Activated B cell treated with CpG ODN at 0.5 μM for 24 hours (primary cell): ENCODE measurements around the gene ESYT2. TPM values are rescaled to one million over a fixed set of nuclear protein-coding genes. Genes with fewer than 3 reads are reported as not detected.

ENCODE experiments used
- ATAC-seq: fragments of 200-7000 bp; cut with Tn5 transposase; one replicate; pipeline ENCODE4 v1.10.0; 2021; ENCODE audit warnings: low read depth, mild to moderate bottlenecking, moderate library complexity
- CTCF ChIA-PET: fragments of 350-600 bp; sonication (Branson Sonifier 250); formaldehyde crosslinking; loops from one replicate; lab custom pipeline; 2021; ENCODE audit warnings: antibody characterized with exemption; lab: Charles Lee
- POLR2A ChIA-PET: fragments of 350-600 bp; sonication (Branson Sonifier 250); formaldehyde crosslinking; loops from one replicate; lab custom pipeline; 2021; ENCODE audit warnings: antibody characterized with exemption; lab: Charles Lee
- DNase-seq: peaks from one replicate; pipeline ENCODE4 v3.0.0; 2022
- H3K27ac Mint-ChIP-seq: one replicate; pipeline ENCODE4 v1.8.0; 2020; ENCODE audit warnings: mixed read lengths
- H3K27me3 Mint-ChIP-seq: one replicate; pipeline ENCODE4 v1.8.0; 2021; ENCODE audit warnings: mixed read lengths
- H3K36me3 Mint-ChIP-seq: one replicate; pipeline ENCODE4 v1.8.0; 2021; ENCODE audit warnings: low read depth, mixed read lengths
- H3K4me1 Mint-ChIP-seq: one replicate; pipeline ENCODE4 v1.8.0; 2021; ENCODE audit warnings: mixed read lengths
- H3K4me3 Mint-ChIP-seq: one replicate; pipeline ENCODE4 v1.8.0; 2020; ENCODE audit warnings: mild to moderate bottlenecking, mixed read lengths
- H3K9me3 Mint-ChIP-seq: one replicate; pipeline ENCODE4 v1.8.0; 2020; ENCODE audit warnings: mixed read lengths
- CTCF ChIP-seq: fragments of 200-600 bp; IDR thresholded peaks from one replicate; pipeline ENCODE4 v1.8.0; 2022; ENCODE audit warnings: antibody characterized with exemption, mild to moderate bottlenecking
- intact Hi-C: fragments of 100-400 bp; cut with micrococcal nuclease; formaldehyde crosslinking; loops from one replicate; pipeline ENCODE4 v1.15.1; 2024
- total RNA-seq: library from RNA; stranded (reverse); gene quantifications from 2 replicates; pipeline ENCODE4 v1.2.3, GENCODE V29; 2022

ESYT2 gene
- total RNA-seq, 1 donor from 2014 or later: 21.3 TPM

GRCh38 chr7:158804335-158804734 lies 25.0 kb downstream of the ESYT2 start:
- Mint-ChIP-seq H3K36me3 (peaks cover 26% of the 10 kb centered on the region), H3K27me3 (no peaks in the 10 kb centered on the region), H3K27ac (no peak overlapping the region), H3K4me3 (no peak overlapping the region), H3K9me3 (no peaks in the 10 kb centered on the region), H3K4me1 (peaks cover 4% of the 10 kb centered on the region)
- CTCF ChIA-PET: no interaction called here
- ATAC-seq (no peak), DNase-seq (no peak)
- no peak for TF ChIP-seq CTCF
- POLR2A ChIA-PET: no interaction called here
- intact Hi-C loops: no loop called here

- no peak for ATAC-seq
- Mint-ChIP-seq H3K27me3 (no peaks in the 10 kb centered on the region), H3K36me3 (peaks cover 23% of the 10 kb centered on the region), H3K9me3 (no peaks in the 10 kb centered on the region), H3K27ac (no peak overlapping the region), H3K4me1 (peaks cover 3% of the 10 kb centered on the region), H3K4me3 (no peak overlapping the region)
- intact Hi-C loops: no loop called here
- no peak for TF ChIP-seq CTCF
- ChIA-PET POLR2A (no interaction called here), CTCF (no interaction called here)
- DNase-seq: no peak
Observed at GRCh38 chr7:158803367-158803969, 25.8 kb downstream of the ESYT2 start.

GRCh38 chr7:158802535-158803366 lies 26.6 kb downstream of the ESYT2 start:
- no peak overlapping the region for H3K27ac Mint-ChIP-seq
- no peak for TF ChIP-seq CTCF
- POLR2A ChIA-PET: no interaction called here
- DNase-seq (no peak), ATAC-seq (no peak)
- H3K36me3 Mint-ChIP-seq: peaks cover 23% of the 10 kb centered on the region
- intact Hi-C loops: no loop called here
- no peaks in the 10 kb centered on the region for H3K9me3 Mint-ChIP-seq
- H3K27me3 Mint-ChIP-seq: no peaks in the 10 kb centered on the region
- peaks cover 3% of the 10 kb centered on the region for H3K4me1 Mint-ChIP-seq
- H3K4me3 Mint-ChIP-seq: no peak overlapping the region
- CTCF ChIA-PET: no interaction called here

GRCh38 chr7:158798741-158799140 lies 30.6 kb downstream of the ESYT2 start:
- Mint-ChIP-seq H3K4me3 (no peak overlapping the region), H3K9me3 (no peaks in the 10 kb centered on the region), H3K36me3 (peaks cover 38% of the 10 kb centered on the region), H3K4me1 (peaks cover 3% of the 10 kb centered on the region), H3K27ac (no peak overlapping the region), H3K27me3 (no peaks in the 10 kb centered on the region)
- ChIA-PET CTCF (no interaction called here), POLR2A (no interaction called here)
- no peak for ATAC-seq
- no peak for DNase-seq
- intact Hi-C loops: no loop called here
- TF ChIP-seq CTCF: no peak

- DNase-seq (no peak), ATAC-seq (no peak)
- Mint-ChIP-seq H3K27me3 (no peaks in the 10 kb centered on the region), H3K4me3 (no peak overlapping the region), H3K27ac (no peak overlapping the region), H3K9me3 (no peaks in the 10 kb centered on the region), H3K4me1 (no peaks in the 10 kb centered on the region), H3K36me3 (peaks cover 53% of the 10 kb centered on the region)
- ChIA-PET CTCF (no interaction called here), POLR2A (no interaction called here)
- TF ChIP-seq CTCF: no peak
- intact Hi-C loops: no loop called here
Observed at GRCh38 chr7:158796667-158797066, 32.6 kb downstream of the ESYT2 start.
